Measurements from ENCODE around the gene TMED9. TPM values are rescaled to one million over a fixed set of nuclear protein-coding genes. Genes with fewer than 3 reads are reported as not detected.

Gene TMED9
- total and polyA plus RNA-seq, 10 of the 15 experiments (the other 5 are each of a cell fraction or from before 2014, with no cell fraction given) = 35.7 to 144 (median 105) TPM

- TF ChIP-seq RUNX3 (IDR thresholded peaks at IDR 0.05; ENCODE audit: low read length) = peak; percentile 76
- TF ChIP-seq YY1 (IDR thresholded peaks at IDR 0.05; ENCODE audit: low read depth, low read length) = peak; percentile 97
- no peak for TF ChIP-seq SP1 (IDR thresholded peaks at IDR 0.05; ENCODE audit: low read depth, low read length)
- TF ChIP-seq SREBF2 (IDR thresholded peaks at IDR 0.05; ENCODE audit: low read length) = no peak
- TF ChIP-seq E2F4 (IDR thresholded peaks at IDR 0.05; ENCODE audit: low read depth, low read length) = 0 out of 2 replicates have a peak, but pooled peaks have one; percentile 63
- TF ChIP-seq SIN3A (IDR thresholded peaks at IDR 0.05; ENCODE audit: low read depth, low read length) = peak; percentile 85; the same call in 1 of the 2 replicates
- TF ChIP-seq NKRF (conservative IDR thresholded peaks at IDR 0.05) = peak; percentile 71; the same call in 1 of the 2 replicates
- peak; percentile 85; the same call in 1 of the 2 replicates for TF ChIP-seq PML (IDR thresholded peaks at IDR 0.05; ENCODE audit: low read length)
- TF ChIP-seq HCFC1 (IDR thresholded peaks at IDR 0.05; ENCODE audit: low read length) = peak; percentile 91
- TF ChIP-seq STAT1 (conservative IDR thresholded peaks at IDR 0.05) = 0 out of 2 replicates have a peak, but pooled peaks have one; percentile 73
- TF ChIP-seq NFYA (IDR thresholded peaks at IDR 0.05; ENCODE audit: borderline replicate concordance, low read depth, low read length) = no peak
- no peak for TF ChIP-seq FOXK2 (IDR thresholded peaks at IDR 0.05)
- TF ChIP-seq LARP7 (IDR thresholded peaks at IDR 0.05) = peak; percentile 81; the same call in 1 of the 2 replicates
- TF ChIP-seq DPF2 (IDR thresholded peaks at IDR 0.05) = 0 out of 2 replicates have a peak, but pooled peaks have one; percentile 36
- peak; percentile 94; the same call in 1 of the 2 replicates for TF ChIP-seq RCOR1 (conservative IDR thresholded peaks at IDR 0.05; ENCODE audit: low read depth, low read length)
- TF ChIP-seq BACH1 (IDR thresholded peaks at IDR 0.05; ENCODE audit: borderline replicate concordance) = peak; percentile 50; the same call in 1 of the 2 replicates
- TF ChIP-seq WRNIP1 (IDR thresholded peaks at IDR 0.05; ENCODE audit: borderline replicate concordance, low read depth, low read length) = no peak
- no peak for TF ChIP-seq ETV6 (conservative IDR thresholded peaks at IDR 0.05 in 1 of 2, IDR thresholded peaks at IDR 0.05 in 1 of 2; ENCODE audit: borderline replicate concordance in 1 of 2, low read depth in 1 of 2)
- 0 out of 2 replicates have a peak, but pooled peaks have one; percentile 16 for TF ChIP-seq HDGF (IDR thresholded peaks at IDR 0.05)
- no peak for TF ChIP-seq ZNF592 (IDR thresholded peaks at IDR 0.05)
- TF ChIP-seq RELB (IDR thresholded peaks at IDR 0.05; ENCODE audit: low read depth) = no peak
- TF ChIP-seq CREM (IDR thresholded peaks at IDR 0.05; ENCODE audit: low read depth) = peak; percentile 62
- peak; percentile 82 for TF ChIP-seq CREB1 (IDR thresholded peaks at IDR 0.05; ENCODE audit: low read depth)
Observed at GRCh38 chr5:177592010-177592834, at the start of gene TMED9 (continued).
